ENCODE data around the gene SULT2B1. TPM values are rescaled to one million over a fixed set of nuclear protein-coding genes. Genes with fewer than 3 reads are reported as not detected.

Gene SULT2B1
- total RNA-seq, 1 donor from 2014 or later, result not detected

DNA sequence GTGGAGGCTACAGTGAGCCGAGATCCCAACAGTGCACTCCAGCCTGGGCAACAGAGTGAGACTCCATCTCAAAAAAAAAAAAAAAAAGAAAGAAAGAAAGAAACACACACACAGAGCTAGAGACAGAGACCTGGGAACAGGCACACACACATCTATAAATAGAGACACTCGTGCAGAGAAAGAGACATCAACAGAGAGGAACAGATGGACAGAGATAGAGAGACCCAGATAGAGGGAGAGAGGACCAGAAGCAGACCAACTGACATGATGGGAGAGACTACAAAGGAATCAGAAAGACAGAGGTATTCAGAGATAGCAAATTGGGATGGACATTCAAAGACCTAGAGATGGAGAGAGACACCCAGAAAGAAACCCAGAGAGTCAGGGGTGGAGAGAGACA is 96.2 kb downstream of the SULT2B1 start:
- TF ChIP-seq, protein P1, sequence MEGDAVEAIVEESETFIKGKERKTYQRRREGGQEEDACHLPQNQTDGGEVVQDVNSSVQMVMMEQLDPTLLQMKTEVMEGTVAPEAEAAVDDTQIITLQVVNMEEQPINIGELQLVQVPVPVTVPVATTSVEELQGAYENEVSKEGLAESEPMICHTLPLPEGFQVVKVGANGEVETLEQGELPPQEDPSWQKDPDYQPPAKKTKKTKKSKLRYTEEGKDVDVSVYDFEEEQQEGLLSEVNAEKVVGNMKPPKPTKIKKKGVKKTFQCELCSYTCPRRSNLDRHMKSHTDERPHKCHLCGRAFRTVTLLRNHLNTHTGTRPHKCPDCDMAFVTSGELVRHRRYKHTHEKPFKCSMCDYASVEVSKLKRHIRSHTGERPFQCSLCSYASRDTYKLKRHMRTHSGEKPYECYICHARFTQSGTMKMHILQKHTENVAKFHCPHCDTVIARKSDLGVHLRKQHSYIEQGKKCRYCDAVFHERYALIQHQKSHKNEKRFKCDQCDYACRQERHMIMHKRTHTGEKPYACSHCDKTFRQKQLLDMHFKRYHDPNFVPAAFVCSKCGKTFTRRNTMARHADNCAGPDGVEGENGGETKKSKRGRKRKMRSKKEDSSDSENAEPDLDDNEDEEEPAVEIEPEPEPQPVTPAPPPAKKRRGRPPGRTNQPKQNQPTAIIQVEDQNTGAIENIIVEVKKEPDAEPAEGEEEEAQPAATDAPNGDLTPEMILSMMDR (conservative IDR thresholded peaks at IDR 0.05; ENCODE audit: low read depth, low read length), result no peak
- no peak for DNase-seq (ENCODE audit: low read depth)
- no peak overlapping the region for H3K4me3 ChIP-seq (ENCODE audit: low read depth, low read length)

Other genes starting within 250 kb of the SULT2B1 start
- gene EMP3, start 226.6 kb upstream of the SULT2B1 start, total RNA-seq, result 23.1 and 96.8 TPM in 2 replicates
- gene TMEM143, start 188.2 kb upstream of the SULT2B1 start, total RNA-seq, result 3.8 and 5.4 TPM in 2 replicates
- not detected in 2 replicates for gene SYNGR4, start 187.8 kb upstream of the SULT2B1 start, total RNA-seq
- 144 TPM in 2 replicates for gene KDELR1, start 160.6 kb upstream of the SULT2B1 start, total RNA-seq
- gene GRIN2D, start 158.5 kb upstream of the SULT2B1 start, total RNA-seq, result 0.14 and 0.98 TPM in 2 replicates
- gene GRWD1, start 106.2 kb upstream of the SULT2B1 start, total RNA-seq, result 51.2 and 58.7 TPM in 2 replicates
- gene KCNJ14, start 96.6 kb upstream of the SULT2B1 start, total RNA-seq, result 0.06 and 0.07 TPM in 2 replicates
- gene CYTH2, start 82.8 kb upstream of the SULT2B1 start, total RNA-seq, result 43.6 and 81.6 TPM in 2 replicates
- 1.5 and 4.2 TPM in 2 replicates for gene LMTK3, start 40.3 kb upstream of the SULT2B1 start, total RNA-seq
- not detected in 2 replicates for gene SPACA4, start 54.6 kb downstream of the SULT2B1 start, total RNA-seq
- gene FAM83E, start 62.9 kb downstream of the SULT2B1 start, total RNA-seq, result 0.14 and 0.40 TPM in 2 replicates
- gene RPL18, start 67.0 kb downstream of the SULT2B1 start, total RNA-seq, result 2,819 and 2,927 TPM in 2 replicates
- gene SPHK2, start 67.3 kb downstream of the SULT2B1 start, total RNA-seq, result 13.0 and 14.5 TPM in 2 replicates
- gene DBP, start 85.2 kb downstream of the SULT2B1 start, total RNA-seq, result 1.3 and 5.9 TPM in 2 replicates
- 0.22 and 6.6 TPM in 2 replicates for gene CA11, start 94.0 kb downstream of the SULT2B1 start, total RNA-seq
- not detected in 2 replicates for gene NTN5, start 120.8 kb downstream of the SULT2B1 start, total RNA-seq
- 0.52 and 0.58 TPM in 2 replicates for gene FUT2, start 143.8 kb downstream of the SULT2B1 start, total RNA-seq
- gene MAMSTR, start 167.6 kb downstream of the SULT2B1 start, total RNA-seq, result 0.72 and 1.5 TPM in 2 replicates
- gene RASIP1, start 188.4 kb downstream of the SULT2B1 start, total RNA-seq, result 3.5 and 6.9 TPM in 2 replicates
- gene IZUMO1, start 194.7 kb downstream of the SULT2B1 start, total RNA-seq, result not detected in 2 replicates
- gene FUT1, start 200.5 kb downstream of the SULT2B1 start, total RNA-seq, result 2.9 and 3.0 TPM in 2 replicates
- gene FGF21, start 203.4 kb downstream of the SULT2B1 start, total RNA-seq, result not detected in 2 replicates